Esophagus squamous epithelium (tissue), 5 donors: ENCODE measurements around the gene CAND2. TPM values are rescaled to one million over a fixed set of nuclear protein-coding genes. Genes with fewer than 3 reads are reported as not detected.

ENCODE experiments used
- DNase-seq: peaks from one replicate; lab custom pipeline; 2025; lab: John Stamatoyannopoulos, UW
- H3K27ac ChIP-seq, 4 donors: fragments of 200-600 bp; sonication (generic); one replicate each; pipeline ENCODE4 v1.5.1; 2016 to 2019; ENCODE audit warnings: mild to moderate bottlenecking in 1 of 4
- H3K27me3 ChIP-seq, 4 donors: fragments of 200-600 bp; sonication (generic); 1 replicate in 3 of 4; 2 replicates in 1 of 4; pipeline versions ENCODE4 v1.5.1 to v1.6.0; 2017 to 2021; ENCODE audit warnings: antibody characterized with exemption in 1 of 4
- H3K36me3 ChIP-seq, 3 donors: fragments of 200-600 bp; sonication (generic); one replicate each; pipeline ENCODE4 v1.5.1; 2016 to 2019
- H3K4me1 ChIP-seq, 3 donors: fragments of 200-600 bp; sonication (generic); one replicate each; pipeline ENCODE4 v1.5.1; 2017 to 2019
- H3K4me3 ChIP-seq, 4 donors: fragments of 200-600 bp; sonication (generic); 1 replicate in 3 of 4; 2 replicates in 1 of 4; pipeline ENCODE4 v1.5.1; 2016 to 2019; ENCODE audit warnings: mild to moderate bottlenecking in 2 of 4, moderate library complexity in 1 of 4
- H3K9me3 ChIP-seq, 3 donors: fragments of 200-600 bp; sonication (generic); one replicate each; pipeline ENCODE4 v1.5.1; 2016 to 2019
- CTCF ChIP-seq, 6 experiments: fragments of 450-650 bp in 4 of 6; fragments of 200-600 bp in 2 of 6; sonication (generic) in 2 of 6; IDR thresholded peaks; one replicate each; pipeline ENCODE4 v1.5.1; 2016 to 2019; ENCODE audit warnings: antibody characterized with exemption in 6 of 6, mild to moderate bottlenecking in 4 of 6, moderate library complexity in 4 of 6
- POLR2A ChIP-seq, 4 donors: fragments of 450-650 bp; IDR thresholded peaks; one replicate each; pipeline ENCODE4 v1.6.1; 2017; ENCODE audit warnings: antibody characterized with exemption in 4 of 4, mild to moderate bottlenecking in 4 of 4, moderate library complexity in 3 of 4
- WGBS, 2 donors: methylation state at CpG; one replicate each; pipeline ENCODE4 v1.1.5; 2018; 5-methylcytosine and 5-hydroxymethylcytosine counted together
- intact Hi-C: fragments of 100-400 bp; cut with DNase I; formaldehyde crosslinking; loops from one replicate; pipeline ENCODE4 v1.15.0; 2022
- total RNA-seq, 4 donors: library from RNA; depleted of rRNA; stranded (reverse); fragments of >200 nt; gene quantifications; one replicate each; pipeline ENCODE4 v1.1.0, GENCODE V29; 2016
- donor health status: DM: yes; HTN: yes; CAD: no.

The CAND2 gene
- total RNA-seq, 4 donors from 2014 or later, result 0.61 to 1.7 (median 0.91) TPM

GRCh38 chr3:12809435-12809834 lies 13.0 kb downstream of the CAND2 start:
- WGBS, 2 donors, result 91 to 97% methylated on average over 5 of the region's 5 CpGs
- Histone ChIP-seq H3K4me1 (peaks cover 4 to 22% (median 12%) of the 10 kb centered on the region in 3 donors), H3K27me3 (no peaks in the 10 kb centered on the region), H3K36me3 (peaks cover 0 to 14% (median 0%) of the 10 kb centered on the region in 3 donors), H3K27ac (peak overlapping the region in 3 of 4 donors; percentile 71 to 90 (median 85)), H3K4me3 (peak overlapping the region in 3 of 4 donors; percentile 45 to 76 (median 66)), H3K9me3 (no peaks in the 10 kb centered on the region)
- no peak for TF ChIP-seq POLR2A (IDR thresholded peaks at IDR 0.05)
- TF ChIP-seq CTCF (IDR thresholded peaks at IDR 0.05), result no peak
- intact Hi-C loops, result no loop called here
- DNase-seq, result no peak

GRCh38 chr3:12810013-12810780 lies 13.7 kb downstream of the CAND2 start:
- peak in 2 of 4 donors; percentile 21 to 48 for TF ChIP-seq POLR2A (IDR thresholded peaks at IDR 0.05)
- TF ChIP-seq CTCF (IDR thresholded peaks at IDR 0.05), result peak in 5 of 6 experiments; percentile 80 to 99 (median 93)
- peak overlapping the region; percentile 71 to 90 (median 80) for H3K27ac ChIP-seq
- H3K36me3 ChIP-seq, result peaks cover 0 to 14% (median 0%) of the 10 kb centered on the region in 3 donors
- peak overlapping the region; percentile 44 to 76 (median 56) for H3K4me3 ChIP-seq
- peaks cover 4 to 22% (median 12%) of the 10 kb centered on the region in 3 donors for H3K4me1 ChIP-seq
- no peaks in the 10 kb centered on the region for H3K9me3 ChIP-seq
- peak; percentile 68 for DNase-seq
- no peaks in the 10 kb centered on the region for H3K27me3 ChIP-seq
- 0 to 9% methylated on average over 4 to 9 of the region's 50 CpGs for WGBS, 2 donors
- intact Hi-C loops, result no loop called here

DNA sequence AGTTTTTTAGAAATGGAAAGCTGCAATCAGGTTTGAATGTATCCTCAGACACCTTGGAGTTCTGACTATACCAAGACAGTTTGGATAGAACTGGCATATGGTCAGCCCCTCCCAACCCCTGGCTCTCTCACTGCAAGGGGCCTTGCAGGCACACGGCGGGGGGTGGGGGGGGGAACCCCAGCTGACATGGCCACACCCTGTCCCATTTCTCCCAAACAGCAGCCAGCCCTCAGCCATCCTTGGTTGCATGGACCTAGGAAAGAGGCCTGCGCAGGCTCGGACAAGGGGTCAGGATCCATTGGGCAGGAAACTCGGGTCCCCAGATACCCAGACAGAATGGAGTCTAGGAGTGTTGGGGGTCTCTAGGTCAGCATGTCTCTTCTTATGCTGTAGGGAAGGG lies 14.5 kb downstream of the CAND2 start:
- intact Hi-C loops, result no loop called here
- Histone ChIP-seq H3K27me3 (no peaks in the 10 kb centered on the region), H3K4me3 (no peak overlapping the region), H3K27ac (peak overlapping the region in 3 of 4 donors; percentile 71 to 90 (median 85)), H3K9me3 (no peaks in the 10 kb centered on the region), H3K36me3 (peaks cover 0 to 16% (median 0%) of the 10 kb centered on the region in 3 donors), H3K4me1 (peaks cover 4 to 22% (median 12%) of the 10 kb centered on the region in 3 donors)
- no peak for DNase-seq
- WGBS, 2 donors, result 0 to 72% methylated on average over 1 to 2 of the region's 5 CpGs
- TF ChIP-seq CTCF (IDR thresholded peaks at IDR 0.05), result no peak
- TF ChIP-seq POLR2A (IDR thresholded peaks at IDR 0.05), result no peak

GRCh38 chr3:12812812-12813211 lies 16.3 kb downstream of the CAND2 start:
- WGBS, 2 donors, result 67 to 85% methylated on average over 2 to 3 of the region's 3 CpGs
- intact Hi-C loops, result no loop called here
- DNase-seq, result no peak
- H3K27me3 ChIP-seq, result no peaks in the 10 kb centered on the region
- no peaks in the 10 kb centered on the region for H3K9me3 ChIP-seq
- TF ChIP-seq POLR2A (IDR thresholded peaks at IDR 0.05) (no peak), CTCF (IDR thresholded peaks at IDR 0.05) (no peak)
- no peak overlapping the region for H3K27ac ChIP-seq
- H3K4me3 ChIP-seq, result no peak overlapping the region
- H3K36me3 ChIP-seq, result peaks cover 0 to 35% (median 0%) of the 10 kb centered on the region in 3 donors
- peaks cover 4 to 27% (median 12%) of the 10 kb centered on the region in 3 donors for H3K4me1 ChIP-seq

DNA sequence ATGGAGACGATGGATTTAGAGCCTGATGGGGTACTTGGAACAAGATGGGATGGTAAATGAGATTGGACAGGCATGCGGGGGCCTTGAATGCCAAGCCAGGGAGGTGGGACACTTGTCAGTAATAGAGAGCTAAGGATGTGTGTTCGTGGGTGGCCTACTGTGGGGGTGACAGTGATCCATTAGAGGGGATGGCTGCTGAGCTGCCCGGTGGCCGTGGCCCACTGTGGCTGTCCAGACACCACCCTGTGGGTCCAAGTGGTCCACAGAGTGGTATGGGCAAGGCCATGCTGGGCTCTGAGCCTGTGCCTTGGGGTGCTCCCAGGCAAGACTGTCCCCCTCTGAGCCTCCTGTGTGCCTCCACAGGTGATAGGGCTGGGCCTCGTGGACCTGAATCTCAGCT lies 17.5 kb downstream of the CAND2 start:
- WGBS, 2 donors, result 84 to 88% methylated on average over 5 to 6 of the region's 6 CpGs
- Histone ChIP-seq H3K27me3 (no peaks in the 10 kb centered on the region), H3K9me3 (no peaks in the 10 kb centered on the region), H3K36me3 (peaks cover 0 to 41% (median 0%) of the 10 kb centered on the region in 3 donors), H3K4me3 (no peak overlapping the region), H3K4me1 (peaks cover 4 to 27% (median 12%) of the 10 kb centered on the region in 3 donors), H3K27ac (no peak overlapping the region)
- intact Hi-C loops, result no loop called here
- no peak for DNase-seq
- TF ChIP-seq POLR2A (IDR thresholded peaks at IDR 0.05), result no peak
- no peak for TF ChIP-seq CTCF (IDR thresholded peaks at IDR 0.05)
